Calu3 (cell line): Measurements from ENCODE around the gene SCLT1. TPM values are rescaled to one million over a fixed set of nuclear protein-coding genes. Genes with fewer than 3 reads are reported as not detected.

Experiments used
- BruUV-seq: library from RNA; stranded (reverse); fragments of 400-500 nt; replicated peaks from 2 replicates; lab custom pipeline; 2021; lab: Mats Ljungman, UMichigan
- CTCF ChIA-PET: fragments of 300-600 bp; sonication (Branson Sonifier 250); formaldehyde crosslinking; loops from one replicate; lab custom pipeline; 2022; ENCODE audit warnings: antibody characterized with exemption; lab: Charles Lee
- DNase-seq: peaks from one replicate; pipeline ENCODE4 v3.0.0; 2022
- H3K27ac Mint-ChIP-seq: one replicate; pipeline ENCODE4 v1.8.0; 2022; ENCODE audit warnings: mixed read lengths; ENCODE audit not compliant: unreplicated experiment
- H3K27me3 Mint-ChIP-seq: one replicate; pipeline ENCODE4 v1.8.0; 2022; ENCODE audit warnings: mixed read lengths; ENCODE audit not compliant: unreplicated experiment
- H3K36me3 Mint-ChIP-seq: one replicate; pipeline ENCODE4 v1.8.0; 2022; ENCODE audit warnings: mild to moderate bottlenecking, moderate library complexity, mixed read lengths; ENCODE audit not compliant: insufficient read depth, unreplicated experiment
- H3K4me1 Mint-ChIP-seq: one replicate; pipeline ENCODE4 v1.8.0; 2022; ENCODE audit warnings: mild to moderate bottlenecking, low read depth, mixed read lengths; ENCODE audit not compliant: unreplicated experiment
- H3K4me3 Mint-ChIP-seq: one replicate; pipeline ENCODE4 v1.8.0; 2022; ENCODE audit warnings: mild to moderate bottlenecking, low read depth, moderate library complexity, mixed read lengths; ENCODE audit not compliant: unreplicated experiment
- H3K9me3 Mint-ChIP-seq: one replicate; pipeline ENCODE4 v1.8.0; 2022; ENCODE audit warnings: low read depth, mixed read lengths; ENCODE audit not compliant: unreplicated experiment
- intact Hi-C: fragments of 100-400 bp; cut with micrococcal nuclease; formaldehyde crosslinking; loops from one replicate; pipeline ENCODE4 v1.10.0; 2022; ENCODE audit not compliant: unreplicated experiment
- total RNA-seq: library from RNA; stranded (reverse); gene quantifications from 2 replicates; pipeline ENCODE4 v1.2.3, GENCODE V29; 2022
- TF ChIP-seq, protein P1 (sequence below): fragments of 200-600 bp; IDR thresholded peaks from one replicate; pipeline ENCODE4 v1.8.0; 2022; ENCODE audit warnings: antibody characterized with exemption; ENCODE audit not compliant: unreplicated experiment

SCLT1 gene
- total RNA-seq, 1 experiment from 2014 or later, result 21.4 TPM

DNA sequence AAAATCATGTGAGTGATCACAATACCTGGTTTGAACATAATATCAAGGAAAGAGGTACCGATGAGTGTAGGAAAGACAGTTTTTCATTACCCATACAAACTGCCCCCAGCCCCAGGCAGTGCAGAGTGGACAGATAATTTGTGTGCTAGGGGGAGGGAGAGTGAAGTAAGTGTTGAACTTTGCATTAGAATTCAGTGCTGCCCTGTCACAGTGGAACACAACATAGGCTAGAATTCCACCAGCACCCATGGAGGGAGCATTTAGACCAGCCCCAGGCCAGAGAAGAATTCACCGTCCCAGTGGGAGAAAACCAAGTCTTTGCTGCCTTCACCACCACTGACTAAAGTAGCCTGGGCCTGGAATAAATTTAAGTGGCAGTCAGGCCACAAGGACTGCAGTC, 107.3 kb downstream of the SCLT1 start:
- Mint-ChIP-seq H3K4me3 (no peak overlapping the region), H3K27ac (no peak overlapping the region), H3K4me1 (no peaks in the 10 kb centered on the region), H3K27me3 (no peaks in the 10 kb centered on the region), H3K36me3 (no peaks in the 10 kb centered on the region), H3K9me3 (no peaks in the 10 kb centered on the region)
- DNase-seq, result no peak
- CTCF ChIA-PET, result no interaction called here
- no TSS peak for BruUV-seq
- intact Hi-C loops, result no loop called here
- TF ChIP-seq, protein P1, sequence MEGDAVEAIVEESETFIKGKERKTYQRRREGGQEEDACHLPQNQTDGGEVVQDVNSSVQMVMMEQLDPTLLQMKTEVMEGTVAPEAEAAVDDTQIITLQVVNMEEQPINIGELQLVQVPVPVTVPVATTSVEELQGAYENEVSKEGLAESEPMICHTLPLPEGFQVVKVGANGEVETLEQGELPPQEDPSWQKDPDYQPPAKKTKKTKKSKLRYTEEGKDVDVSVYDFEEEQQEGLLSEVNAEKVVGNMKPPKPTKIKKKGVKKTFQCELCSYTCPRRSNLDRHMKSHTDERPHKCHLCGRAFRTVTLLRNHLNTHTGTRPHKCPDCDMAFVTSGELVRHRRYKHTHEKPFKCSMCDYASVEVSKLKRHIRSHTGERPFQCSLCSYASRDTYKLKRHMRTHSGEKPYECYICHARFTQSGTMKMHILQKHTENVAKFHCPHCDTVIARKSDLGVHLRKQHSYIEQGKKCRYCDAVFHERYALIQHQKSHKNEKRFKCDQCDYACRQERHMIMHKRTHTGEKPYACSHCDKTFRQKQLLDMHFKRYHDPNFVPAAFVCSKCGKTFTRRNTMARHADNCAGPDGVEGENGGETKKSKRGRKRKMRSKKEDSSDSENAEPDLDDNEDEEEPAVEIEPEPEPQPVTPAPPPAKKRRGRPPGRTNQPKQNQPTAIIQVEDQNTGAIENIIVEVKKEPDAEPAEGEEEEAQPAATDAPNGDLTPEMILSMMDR, result no peak

DNA sequence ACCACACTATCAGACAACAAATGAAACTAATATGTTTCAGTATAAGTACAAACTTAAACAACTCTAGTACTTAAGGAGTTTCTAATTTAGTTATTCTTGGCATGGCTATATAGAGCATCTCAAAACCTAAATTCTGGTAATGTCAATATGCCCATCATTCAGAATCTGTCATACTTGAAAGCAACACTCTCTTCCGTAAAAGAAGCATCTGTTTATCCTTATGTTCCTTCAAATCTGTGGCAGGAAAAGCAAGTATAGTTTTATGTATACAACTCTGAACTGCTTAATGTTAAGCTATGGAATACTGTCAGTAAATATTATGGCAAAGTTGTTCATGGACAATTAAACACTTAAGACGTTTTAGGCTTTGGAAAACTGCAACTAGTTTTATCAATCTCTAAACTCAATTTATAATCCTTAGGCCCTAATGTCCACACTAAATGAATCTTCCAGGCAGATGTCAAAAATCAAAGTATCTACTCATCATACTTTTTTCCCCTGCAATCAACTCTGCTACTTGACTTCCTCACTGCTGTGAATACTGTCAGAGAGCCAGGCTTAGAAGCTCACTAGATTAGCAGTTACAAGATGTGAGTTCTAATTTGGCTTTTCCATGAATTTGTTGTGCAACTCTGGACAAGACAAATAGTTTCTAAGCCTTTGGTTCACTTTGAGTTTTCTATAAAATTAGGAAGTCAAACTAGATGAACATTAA, 109.4 kb downstream of the SCLT1 start:
- no peaks in the 10 kb centered on the region for H3K27me3 Mint-ChIP-seq
- no peak for DNase-seq
- intact Hi-C loops, result no loop called here
- no peak overlapping the region for H3K27ac Mint-ChIP-seq
- no peaks in the 10 kb centered on the region for H3K36me3 Mint-ChIP-seq
- BruUV-seq, result no TSS peak
- no peaks in the 10 kb centered on the region for H3K9me3 Mint-ChIP-seq
- TF ChIP-seq, protein P1, result no peak
- no peak overlapping the region for H3K4me3 Mint-ChIP-seq
- CTCF ChIA-PET, result interaction anchor here (0.7 kb wide), 1 partner anchor 1383 kb away, joined by 3 read pairs; no protein-coding TSS in a partner anchor
- H3K4me1 Mint-ChIP-seq, result no peaks in the 10 kb centered on the region

DNA sequence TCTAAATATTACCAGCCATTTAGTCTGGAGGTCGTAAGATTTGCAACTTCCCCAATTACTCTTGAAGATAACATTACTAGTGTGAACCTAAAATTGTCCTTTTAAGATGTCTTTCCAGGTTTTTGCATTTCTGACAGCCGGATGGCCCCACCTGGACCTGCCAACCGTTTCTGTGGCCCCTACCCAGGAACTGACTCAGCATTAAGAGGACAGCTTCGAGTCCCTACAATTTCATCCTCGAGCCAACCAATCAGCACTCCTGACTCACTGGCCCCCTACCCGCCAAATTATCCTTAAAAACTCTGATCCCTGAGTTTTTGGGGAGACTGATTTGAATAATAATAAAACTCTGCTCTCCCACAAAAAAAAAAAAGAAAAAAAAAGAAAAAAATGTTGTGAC, 112.0 kb downstream of the SCLT1 start:
- CTCF ChIA-PET, result no interaction called here
- DNase-seq, result no peak
- Mint-ChIP-seq H3K9me3 (no peaks in the 10 kb centered on the region), H3K36me3 (no peaks in the 10 kb centered on the region), H3K4me3 (no peak overlapping the region), H3K4me1 (no peaks in the 10 kb centered on the region), H3K27me3 (no peaks in the 10 kb centered on the region), H3K27ac (no peak overlapping the region)
- BruUV-seq, result no TSS peak
- intact Hi-C loops, result no loop called here
- TF ChIP-seq, protein P1, result no peak

DNA sequence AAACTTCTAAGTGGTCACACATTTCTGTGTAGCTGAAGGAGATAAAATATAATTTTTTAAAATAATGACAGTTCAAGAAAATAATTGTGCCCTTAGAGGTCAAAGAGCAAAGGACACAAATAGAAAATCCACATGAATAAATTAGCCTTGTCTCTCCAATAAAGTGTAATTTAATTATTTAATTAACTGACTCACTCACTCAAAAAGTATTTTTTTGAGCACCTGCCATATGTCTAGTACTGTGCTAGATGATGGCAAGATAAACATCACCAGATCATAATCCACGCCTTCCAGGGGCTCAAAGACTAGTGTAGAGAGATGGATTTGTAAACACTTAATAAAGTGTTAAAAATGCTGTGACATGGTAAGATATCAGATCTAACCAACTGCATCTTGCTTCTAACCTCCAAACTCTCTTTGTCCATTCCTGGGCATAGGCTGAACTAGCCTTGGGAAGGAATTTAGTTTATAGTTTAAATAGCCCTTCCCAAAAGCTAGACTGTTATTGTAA, 112.5 kb downstream of the SCLT1 start:
- CTCF ChIA-PET, result no interaction called here
- no TSS peak for BruUV-seq

More for the DNA sequence above, 112.5 kb downstream of the SCLT1 start:
- Mint-ChIP-seq H3K27ac (no peak overlapping the region), H3K4me3 (no peak overlapping the region), H3K36me3 (no peaks in the 10 kb centered on the region), H3K9me3 (no peaks in the 10 kb centered on the region), H3K4me1 (no peaks in the 10 kb centered on the region), H3K27me3 (no peaks in the 10 kb centered on the region)
- no peak for DNase-seq
- TF ChIP-seq, protein P1, result no peak
- intact Hi-C loops, result no loop called here
